ENCODE results near the gene KIAA0232. TPM values are rescaled to one million over a fixed set of nuclear protein-coding genes. Genes with fewer than 3 reads are reported as not detected.
A peak's percentile ranks its signal among the peaks of the same experiment; 100 is the strongest.

KIAA0232 gene
- polyA plus RNA-seq, 1 donor (not counting 4 experiments of a cell fraction or from before 2014, with no cell fraction given) = 10.0 TPM

- Histone ChIP-seq H3K9me1 (ENCODE audit: control insufficient read depth, extremely low read depth, insufficient read depth, low read length) (no peaks in the 10 kb centered on the region), H3K4me1 (ENCODE audit: control insufficient read depth, extremely low read depth, insufficient read depth, low read length) (peaks cover 15% of the 10 kb centered on the region), H3K9ac (ENCODE audit: control insufficient read depth, extremely low read depth, insufficient read depth, low read length) (peak within 1 kb of the TSS; percentile 83), H3K36me3 (ENCODE audit: control insufficient read depth in 2 of 2, extremely low read depth in 1 of 2, insufficient read depth in 2 of 2, low read length in 2 of 2) (no peaks in the 10 kb centered on the region), H3K4me3 (ENCODE audit: control insufficient read depth in 2 of 3, extremely low read depth in 1 of 3, insufficient read depth in 2 of 3, low read depth in 1 of 3, low read length in 3 of 3) (peak within 1 kb of the TSS; percentile 58 to 78 (median 64)), H2AFZ (ENCODE audit: control insufficient read depth, low read length) (peak within 1 kb of the TSS; percentile 14), H3K9me3 (ENCODE audit: control insufficient read depth, low read depth, low read length) (no peaks in the 10 kb centered on the region), H3K79me2 (ENCODE audit: control insufficient read depth, insufficient read depth, low read length) (no peaks in the 10 kb centered on the region), H3K27ac (ENCODE audit: control insufficient read depth, insufficient read depth, low read length) (peak within 1 kb of the TSS; percentile 71), H3K27me3 (ENCODE audit: control insufficient read depth, extremely low read depth, insufficient read depth, low read length) (peaks cover 8% of the 10 kb centered on the region), H4K20me1 (ENCODE audit: control insufficient read depth, extremely low read depth, insufficient read depth, low read length) (no peaks in the 10 kb centered on the region), H3K4me2 (ENCODE audit: control insufficient read depth, extremely low read depth, insufficient read depth, low read depth, low read length) (peak within 1 kb of the TSS; percentile 87)
- peak in 1 of 3 experiments; percentile 32 for TF ChIP-seq CTCF (optimal IDR thresholded peaks at IDR 0.05 in 1 of 3, IDR thresholded peaks at IDR 0.05 in 1 of 3, conservative IDR thresholded peaks at IDR 0.05 in 1 of 3; ENCODE audit: extremely low read depth in 1 of 3, insufficient read depth in 2 of 3, low read length in 3 of 3)
- TF ChIP-seq EZH2 (IDR thresholded peaks at IDR 0.05; ENCODE audit: low read length) = no peak
- DNase-seq (ENCODE audit: low read depth, low spot score) (peak; percentile 32), FAIRE-seq (no peak)
- dilution Hi-C loops (cut with MboI; ENCODE audit: extremely low pct_ligation_motif_present, low sequenced_read_pairs) = no loop called here
These were observed 126.8 kb downstream of the KIAA0232 start, which contains the start of gene TBC1D14 for GRCh38 chr4:6909113-6909969. Gene TBC1D14 (plus strand): TSS chr4:6909826. CDS start chr4:6923390, 13,564 bp downstream.

- Histone ChIP-seq H4K20me1 (ENCODE audit: control insufficient read depth, extremely low read depth, insufficient read depth, low read length) (no peaks in the 10 kb centered on the region), H3K27ac (ENCODE audit: control insufficient read depth, insufficient read depth, low read length) (no peak overlapping the region), H3K4me1 (ENCODE audit: control insufficient read depth, extremely low read depth, insufficient read depth, low read length) (peaks cover 15% of the 10 kb centered on the region), H3K4me2 (ENCODE audit: control insufficient read depth, extremely low read depth, insufficient read depth, low read depth, low read length) (peak overlapping the region; percentile 87), H3K9me3 (ENCODE audit: control insufficient read depth, low read depth, low read length) (no peaks in the 10 kb centered on the region), H3K36me3 (ENCODE audit: control insufficient read depth in 2 of 2, extremely low read depth in 1 of 2, insufficient read depth in 2 of 2, low read length in 2 of 2) (no peaks in the 10 kb centered on the region), H3K79me2 (ENCODE audit: control insufficient read depth, insufficient read depth, low read length) (no peaks in the 10 kb centered on the region), H3K9ac (ENCODE audit: control insufficient read depth, extremely low read depth, insufficient read depth, low read length) (peak overlapping the region; percentile 51), H3K9me1 (ENCODE audit: control insufficient read depth, extremely low read depth, insufficient read depth, low read length) (no peaks in the 10 kb centered on the region), H2AFZ (ENCODE audit: control insufficient read depth, low read length) (no peak overlapping the region), H3K4me3 (ENCODE audit: control insufficient read depth in 2 of 3, extremely low read depth in 1 of 3, insufficient read depth in 2 of 3, low read depth in 1 of 3, low read length in 3 of 3) (peak overlapping the region; percentile 58 to 64 (median 64)), H3K27me3 (ENCODE audit: control insufficient read depth, extremely low read depth, insufficient read depth, low read length) (peaks cover 8% of the 10 kb centered on the region)
- no peak for FAIRE-seq
- DNase-seq (ENCODE audit: low read depth, low spot score) = no peak
- TF ChIP-seq EZH2 (IDR thresholded peaks at IDR 0.05; ENCODE audit: low read length) (no peak), CTCF (optimal IDR thresholded peaks at IDR 0.05 in 1 of 3, IDR thresholded peaks at IDR 0.05 in 1 of 3, conservative IDR thresholded peaks at IDR 0.05 in 1 of 3; ENCODE audit: extremely low read depth in 1 of 3, insufficient read depth in 2 of 3, low read length in 3 of 3) (no peak)
- dilution Hi-C loops (cut with MboI; ENCODE audit: extremely low pct_ligation_motif_present, low sequenced_read_pairs) = no loop called here
These were observed 127.4 kb downstream of the KIAA0232 start for GRCh38 chr4:6909970-6910339.

Data from keratinocyte (primary cell).